ENCODE measurements around the gene NFU1.

Gene NFU1

DNA sequence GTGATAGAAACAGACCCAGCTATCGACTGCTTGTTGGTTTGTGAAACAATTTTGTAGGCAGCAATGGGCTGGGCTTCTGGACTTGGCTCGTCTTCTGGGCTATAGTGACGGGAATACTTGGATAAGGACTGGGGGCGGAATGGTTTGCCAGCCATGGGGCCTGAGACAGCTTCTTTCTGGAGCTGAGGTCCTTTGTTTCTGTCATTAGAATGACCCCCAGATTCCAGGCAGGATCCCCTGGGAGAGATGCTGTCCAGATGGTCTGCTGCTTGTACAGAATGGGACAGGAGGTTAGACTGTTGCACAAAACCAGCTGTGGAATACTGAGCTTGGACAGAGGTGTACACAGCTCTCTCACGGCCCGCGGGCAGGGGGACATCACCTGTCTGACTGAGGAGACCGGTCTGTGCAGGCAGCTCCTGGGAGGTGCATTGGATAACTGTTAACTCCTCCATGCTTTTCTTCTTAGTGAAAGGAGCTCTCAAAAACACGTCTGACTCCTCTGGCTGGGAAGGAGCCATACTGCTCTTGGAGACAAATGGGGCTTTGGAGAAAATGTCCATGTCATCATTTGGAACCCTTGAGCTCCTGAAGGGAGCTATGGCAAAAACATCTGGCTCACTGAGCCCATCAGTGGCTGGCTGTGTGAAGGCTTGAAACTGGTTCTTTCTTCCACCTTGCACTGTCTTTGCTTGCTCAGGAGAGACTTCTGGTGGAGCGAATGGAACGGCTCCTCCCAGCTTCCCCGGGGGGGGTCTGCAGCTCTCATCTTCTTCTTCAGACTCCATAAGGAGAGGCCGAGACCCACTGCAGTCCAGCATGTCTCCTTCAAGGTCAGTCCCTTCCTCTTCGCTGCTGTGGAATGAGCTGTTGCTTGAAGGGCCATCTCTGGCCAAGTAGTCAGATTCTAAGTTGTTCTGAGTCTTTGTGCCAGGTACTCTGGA is 28.6 kb upstream of the NFU1 start:
- Histone ChIP-seq H3K36me3 (ENCODE audit: insufficient read depth, low read length) (peaks cover 33% of the 10 kb centered on the region), H3K4me3 (ENCODE audit: low read length) (no peak overlapping the region), H3K27me3 (ENCODE audit: control insufficient read depth, insufficient read depth, low read length) (no peaks in the 10 kb centered on the region), H3K9me3 (replicated peaks; ENCODE audit: low read length) (no peaks in the 10 kb centered on the region), H3K9ac (ENCODE audit: low read depth, low read length) (no peak overlapping the region), H3K4me2 (ENCODE audit: low read length) (no peak overlapping the region), H3K4me1 (ENCODE audit: control insufficient read depth, insufficient read depth, low read length) (no peaks in the 10 kb centered on the region)

DNA sequence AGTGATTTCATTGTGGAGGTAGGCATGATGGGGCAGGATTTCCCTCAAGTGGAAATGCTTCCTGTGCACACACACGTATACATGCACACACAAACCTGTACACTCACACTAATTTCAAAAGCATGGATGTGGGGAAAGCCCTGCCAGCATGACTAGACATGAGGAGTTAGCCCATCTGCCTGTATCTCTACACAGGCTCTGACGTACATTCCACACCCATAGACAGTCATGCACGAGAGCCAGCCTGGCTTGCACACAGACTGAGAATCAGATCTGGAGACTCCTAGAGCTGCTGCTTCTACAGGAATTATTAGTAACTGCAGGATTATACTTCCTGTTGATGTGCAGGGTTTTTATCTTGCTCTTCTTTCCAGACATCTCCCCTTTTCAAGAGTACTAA is 27.3 kb upstream of the NFU1 start:
- H3K36me3 ChIP-seq (ENCODE audit: insufficient read depth, low read length), result peaks cover 29% of the 10 kb centered on the region
- H3K9me3 ChIP-seq (replicated peaks; ENCODE audit: low read length), result no peaks in the 10 kb centered on the region
- no peak overlapping the region for H3K4me2 ChIP-seq (ENCODE audit: low read length)
- H3K4me3 ChIP-seq (ENCODE audit: low read length), result no peak overlapping the region
- H3K9ac ChIP-seq (ENCODE audit: low read depth, low read length), result no peak overlapping the region
- no peaks in the 10 kb centered on the region for H3K27me3 ChIP-seq (ENCODE audit: control insufficient read depth, insufficient read depth, low read length)
- H3K4me1 ChIP-seq (ENCODE audit: control insufficient read depth, insufficient read depth, low read length), result no peaks in the 10 kb centered on the region

DNA sequence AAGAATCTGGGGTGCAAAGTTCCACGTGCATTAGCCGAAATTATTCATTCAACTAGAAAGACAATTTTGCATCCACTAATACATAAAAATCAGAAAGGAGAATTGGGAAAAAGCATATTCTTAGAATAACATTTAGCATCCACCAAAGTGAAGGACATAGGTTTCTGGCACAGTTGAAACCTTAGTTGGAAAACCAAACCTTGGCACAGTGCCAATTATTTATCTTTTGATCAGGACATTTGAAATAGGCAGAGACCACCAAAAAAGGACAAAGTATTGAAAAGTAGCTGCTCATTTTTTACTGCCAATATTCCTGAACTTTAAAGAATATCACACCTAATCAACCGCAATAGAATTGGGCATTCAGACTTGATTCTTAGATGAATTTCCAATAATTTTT is 25.5 kb upstream of the NFU1 start:
- H3K9ac ChIP-seq (ENCODE audit: low read depth, low read length), result no peak overlapping the region

DNA sequence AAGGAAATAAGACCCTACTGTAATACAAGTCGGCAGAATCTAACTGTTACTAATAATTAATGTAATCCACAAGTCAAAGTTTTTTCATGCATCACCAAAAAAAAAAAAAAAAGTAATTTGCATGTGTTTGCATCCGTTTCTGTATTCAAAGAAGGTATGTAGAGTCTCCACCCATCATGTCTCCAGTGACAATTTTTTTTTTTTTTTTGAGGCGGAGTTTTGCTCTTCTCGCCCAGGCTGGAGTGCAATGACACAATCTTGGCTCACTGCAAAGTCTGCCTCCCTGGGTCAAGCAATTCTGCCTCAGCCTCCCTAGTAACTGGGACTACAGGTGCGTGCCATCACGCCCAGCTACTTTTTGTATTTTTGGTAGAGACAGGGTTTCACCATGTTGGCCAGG is 24.2 kb upstream of the NFU1 start:
- Histone ChIP-seq H3K9me3 (replicated peaks; ENCODE audit: low read length) (no peaks in the 10 kb centered on the region), H3K4me2 (ENCODE audit: low read length) (no peak overlapping the region)

More for the DNA sequence above, 25.5 kb upstream of the NFU1 start:
- H3K36me3 ChIP-seq (ENCODE audit: insufficient read depth, low read length), result peaks cover 29% of the 10 kb centered on the region
- H3K4me1 ChIP-seq (ENCODE audit: control insufficient read depth, insufficient read depth, low read length), result no peaks in the 10 kb centered on the region
- H3K9me3 ChIP-seq (replicated peaks; ENCODE audit: low read length), result no peaks in the 10 kb centered on the region
- no peaks in the 10 kb centered on the region for H3K27me3 ChIP-seq (ENCODE audit: control insufficient read depth, insufficient read depth, low read length)
- H3K4me2 ChIP-seq (ENCODE audit: low read length), result no peak overlapping the region
- no peak overlapping the region for H3K4me3 ChIP-seq (ENCODE audit: low read length)

DNA sequence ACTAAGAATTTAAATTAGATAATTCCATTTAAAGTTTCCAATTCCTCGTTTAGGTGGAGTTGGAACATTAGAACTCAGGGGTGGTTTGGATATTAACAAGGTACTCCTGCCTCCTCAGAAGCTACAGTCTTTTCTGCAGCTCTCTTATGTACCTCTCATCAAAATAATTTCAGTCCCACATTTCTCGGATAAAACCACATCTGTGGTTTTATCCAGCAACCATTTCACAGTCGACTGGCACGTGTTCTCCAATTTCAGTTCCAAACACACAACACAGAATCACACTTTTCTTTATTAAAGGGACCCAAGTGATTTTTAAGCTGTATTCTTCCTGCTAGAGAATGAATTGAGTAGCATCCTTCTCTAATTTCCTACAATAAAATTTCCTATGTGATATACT is 22.7 kb upstream of the NFU1 start:
- Histone ChIP-seq H3K27me3 (ENCODE audit: control insufficient read depth, insufficient read depth, low read length) (no peaks in the 10 kb centered on the region), H3K4me3 (ENCODE audit: low read length) (no peak overlapping the region), H3K4me1 (ENCODE audit: control insufficient read depth, insufficient read depth, low read length) (no peaks in the 10 kb centered on the region), H3K36me3 (ENCODE audit: insufficient read depth, low read length) (peaks cover 9% of the 10 kb centered on the region), H3K9ac (ENCODE audit: low read depth, low read length) (no peak overlapping the region), H3K9me3 (replicated peaks; ENCODE audit: low read length) (no peaks in the 10 kb centered on the region), H3K4me2 (ENCODE audit: low read length) (no peak overlapping the region)

More for the DNA sequence above, 24.2 kb upstream of the NFU1 start:
- no peak overlapping the region for H3K9ac ChIP-seq (ENCODE audit: low read depth, low read length)
- H3K4me1 ChIP-seq (ENCODE audit: control insufficient read depth, insufficient read depth, low read length), result no peaks in the 10 kb centered on the region
- no peaks in the 10 kb centered on the region for H3K27me3 ChIP-seq (ENCODE audit: control insufficient read depth, insufficient read depth, low read length)
- H3K36me3 ChIP-seq (ENCODE audit: insufficient read depth, low read length), result peaks cover 19% of the 10 kb centered on the region
- H3K4me3 ChIP-seq (ENCODE audit: low read length), result no peak overlapping the region

DNA sequence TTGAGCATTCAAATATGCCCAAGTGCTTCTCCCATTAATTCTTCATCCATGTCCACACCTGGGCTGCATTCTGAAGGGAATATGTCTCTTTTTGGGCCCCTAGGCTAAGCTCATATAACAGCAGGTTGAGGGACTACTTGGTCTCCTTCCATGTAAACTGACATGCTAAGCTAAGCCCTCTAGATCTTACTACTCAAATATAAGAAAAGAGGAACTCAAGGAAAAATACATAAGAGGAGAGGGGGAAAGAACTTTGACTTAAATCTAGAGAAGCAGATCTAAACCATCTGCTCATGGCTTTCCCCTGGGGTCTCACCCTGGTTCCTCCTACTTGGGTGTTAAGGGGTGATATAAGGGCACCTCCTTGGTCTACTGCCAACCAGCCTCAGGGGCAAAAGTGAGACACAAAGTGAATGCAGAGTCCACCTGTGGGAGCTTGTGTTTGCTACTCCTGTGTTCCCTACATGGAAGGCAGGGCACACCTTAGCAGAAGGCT is 19.8 kb upstream of the NFU1 start:
- Histone ChIP-seq H3K9ac (ENCODE audit: low read depth, low read length) (no peak overlapping the region), H3K27me3 (ENCODE audit: control insufficient read depth, insufficient read depth, low read length) (no peaks in the 10 kb centered on the region), H3K9me3 (replicated peaks; ENCODE audit: low read length) (no peaks in the 10 kb centered on the region), H3K4me1 (ENCODE audit: control insufficient read depth, insufficient read depth, low read length) (no peaks in the 10 kb centered on the region), H3K36me3 (ENCODE audit: insufficient read depth, low read length) (no peaks in the 10 kb centered on the region), H3K4me2 (ENCODE audit: low read length) (no peak overlapping the region), H3K4me3 (ENCODE audit: low read length) (no peak overlapping the region)

DNA sequence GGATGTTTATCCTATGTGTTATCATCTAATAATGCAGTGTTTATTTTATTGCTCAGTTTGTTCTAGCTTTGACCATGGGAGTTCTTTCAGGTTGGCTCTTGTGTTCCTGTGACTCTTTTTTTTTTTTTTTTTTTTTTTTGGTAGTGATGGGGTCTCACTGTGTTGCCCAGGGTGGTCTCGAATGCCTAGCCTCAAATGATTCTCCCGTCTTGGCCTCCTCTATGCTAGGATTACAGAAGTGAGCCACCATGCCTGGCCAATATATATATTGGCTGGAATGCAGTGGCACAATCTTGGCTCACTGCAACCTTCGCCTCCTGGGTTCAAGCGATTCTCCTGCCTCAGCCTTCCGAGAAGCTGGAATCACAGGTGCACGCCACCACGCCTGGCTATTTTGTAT is 18.9 kb upstream of the NFU1 start:
- H3K9ac ChIP-seq (ENCODE audit: low read depth, low read length), result no peak overlapping the region
- no peaks in the 10 kb centered on the region for H3K27me3 ChIP-seq (ENCODE audit: control insufficient read depth, insufficient read depth, low read length)
- H3K4me3 ChIP-seq (ENCODE audit: low read length), result no peak overlapping the region
- no peak overlapping the region for H3K4me2 ChIP-seq (ENCODE audit: low read length)
- H3K36me3 ChIP-seq (ENCODE audit: insufficient read depth, low read length), result no peaks in the 10 kb centered on the region
- no peaks in the 10 kb centered on the region for H3K9me3 ChIP-seq (replicated peaks; ENCODE audit: low read length)
- H3K4me1 ChIP-seq (ENCODE audit: control insufficient read depth, insufficient read depth, low read length), result no peaks in the 10 kb centered on the region

DNA sequence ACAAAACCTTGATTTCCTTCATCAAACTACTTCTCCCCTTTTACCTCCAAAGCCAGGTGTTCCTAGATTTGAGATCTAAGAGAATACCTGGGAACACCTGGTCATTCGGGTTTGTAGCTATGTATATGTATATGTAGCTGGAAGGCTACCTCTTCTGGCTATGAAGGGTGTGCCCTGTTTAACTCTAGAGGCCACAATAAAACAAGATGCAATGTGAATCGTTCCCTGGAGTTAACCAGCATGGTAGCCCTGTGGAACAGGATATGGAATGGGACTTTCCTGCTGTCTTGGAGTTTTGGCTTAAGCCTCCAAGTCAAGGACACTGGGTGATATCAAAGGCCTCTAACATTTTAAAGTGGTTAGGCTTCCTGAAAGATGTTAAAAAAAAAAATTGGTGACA is 17.7 kb upstream of the NFU1 start:
- Histone ChIP-seq H3K27me3 (ENCODE audit: control insufficient read depth, insufficient read depth, low read length) (no peaks in the 10 kb centered on the region), H3K36me3 (ENCODE audit: insufficient read depth, low read length) (no peaks in the 10 kb centered on the region), H3K4me3 (ENCODE audit: low read length) (no peak overlapping the region), H3K4me1 (ENCODE audit: control insufficient read depth, insufficient read depth, low read length) (no peaks in the 10 kb centered on the region), H3K9me3 (replicated peaks; ENCODE audit: low read length) (no peaks in the 10 kb centered on the region), H3K9ac (ENCODE audit: low read depth, low read length) (no peak overlapping the region), H3K4me2 (ENCODE audit: low read length) (no peak overlapping the region)

DNA sequence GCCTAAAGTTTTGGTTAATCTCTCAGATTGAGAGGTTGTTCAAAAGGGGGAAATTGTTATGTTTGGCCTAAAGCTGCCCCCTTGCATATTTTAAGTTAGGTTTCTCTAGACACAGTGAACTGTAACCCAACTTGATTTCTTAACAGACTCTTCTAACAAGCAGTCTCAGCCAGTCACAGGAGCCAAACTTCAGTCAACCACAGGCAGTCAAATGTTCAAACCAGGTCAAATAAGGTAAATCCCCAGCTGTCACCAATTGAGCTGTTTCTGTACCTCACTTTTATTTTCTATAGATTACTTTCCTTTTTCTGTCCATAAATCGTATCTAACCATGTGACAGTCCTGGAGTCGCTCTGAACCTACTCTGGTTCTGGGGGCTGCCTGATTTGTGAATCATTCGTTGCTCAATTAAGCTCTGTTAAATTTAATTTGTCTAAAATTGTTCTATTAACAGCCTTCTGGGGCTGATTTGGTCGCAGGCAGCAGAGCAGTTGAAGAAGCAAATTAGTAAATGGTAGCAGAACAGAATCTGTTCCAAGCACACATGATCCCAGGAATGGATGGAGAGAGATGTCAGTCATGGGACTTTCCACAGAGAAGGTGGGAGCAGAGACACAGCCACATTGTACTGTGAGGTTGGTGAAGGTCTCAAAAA is 16.4 kb upstream of the NFU1 start:
- H3K27me3 ChIP-seq (ENCODE audit: control insufficient read depth, insufficient read depth, low read length), result no peaks in the 10 kb centered on the region
- H3K36me3 ChIP-seq (ENCODE audit: insufficient read depth, low read length), result no peaks in the 10 kb centered on the region
- no peaks in the 10 kb centered on the region for H3K9me3 ChIP-seq (replicated peaks; ENCODE audit: low read length)
- no peak overlapping the region for H3K4me2 ChIP-seq (ENCODE audit: low read length)
- no peaks in the 10 kb centered on the region for H3K4me1 ChIP-seq (ENCODE audit: control insufficient read depth, insufficient read depth, low read length)
- no peak overlapping the region for H3K9ac ChIP-seq (ENCODE audit: low read depth, low read length)
- H3K4me3 ChIP-seq (ENCODE audit: low read length), result no peak overlapping the region

DNA sequence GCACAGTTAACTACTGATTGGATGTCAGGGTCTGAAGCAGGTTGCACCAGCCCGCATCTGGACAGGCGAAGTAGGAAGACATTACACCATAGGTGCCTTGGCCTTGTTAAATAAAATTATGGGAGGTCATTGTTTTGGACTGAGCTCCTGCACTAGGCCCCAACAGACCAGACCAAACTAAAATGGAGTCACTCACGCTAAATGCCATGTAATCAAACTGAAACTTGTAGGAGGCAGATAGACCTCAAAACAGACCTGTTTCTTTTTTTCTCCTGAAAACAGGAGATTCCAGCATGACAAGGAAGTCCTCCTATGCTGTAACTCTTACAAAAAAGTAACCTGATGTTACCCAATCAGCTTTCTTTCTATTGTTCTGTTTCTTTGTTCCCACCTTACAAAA is 15.5 kb upstream of the NFU1 start:
- no peak overlapping the region for H3K9ac ChIP-seq (ENCODE audit: low read depth, low read length)
- H3K27me3 ChIP-seq (ENCODE audit: control insufficient read depth, insufficient read depth, low read length), result no peaks in the 10 kb centered on the region
- no peaks in the 10 kb centered on the region for H3K4me1 ChIP-seq (ENCODE audit: control insufficient read depth, insufficient read depth, low read length)
- H3K36me3 ChIP-seq (ENCODE audit: insufficient read depth, low read length), result no peaks in the 10 kb centered on the region
- no peaks in the 10 kb centered on the region for H3K9me3 ChIP-seq (replicated peaks; ENCODE audit: low read length)
- H3K4me2 ChIP-seq (ENCODE audit: low read length), result no peak overlapping the region
- no peak overlapping the region for H3K4me3 ChIP-seq (ENCODE audit: low read length)

DNA sequence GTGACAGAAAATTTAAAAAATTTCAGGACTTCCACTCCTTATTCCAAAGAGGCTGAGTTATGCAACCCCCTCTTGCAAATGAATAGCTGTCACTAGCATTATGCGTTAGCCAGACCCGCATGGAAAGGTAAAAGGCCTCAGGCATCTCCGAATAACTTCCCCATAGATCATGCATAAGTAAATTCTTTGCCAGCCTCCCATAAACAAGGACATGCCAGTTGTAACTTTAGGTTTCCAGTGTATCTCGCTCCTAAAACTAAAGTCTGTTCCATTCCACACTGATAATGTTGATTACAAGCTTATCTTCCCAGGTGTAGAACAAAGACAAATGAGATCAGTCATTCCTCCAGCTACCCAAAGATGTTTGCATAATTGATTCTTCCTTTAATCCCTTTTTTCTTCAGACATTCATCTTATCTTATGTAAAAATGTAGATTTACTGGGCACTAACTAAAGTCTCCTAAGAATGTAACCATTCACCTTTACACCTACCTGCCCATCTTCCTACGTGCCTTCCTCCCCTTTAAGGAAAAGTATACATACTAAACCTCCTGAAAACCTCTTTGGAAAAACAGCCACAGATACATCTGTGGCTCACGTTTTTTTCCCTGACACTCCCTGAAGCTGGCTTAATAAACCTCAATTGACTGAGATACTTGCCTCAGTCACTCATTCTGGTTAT is 13.6 kb upstream of the NFU1 start:
- no peak overlapping the region for H3K4me2 ChIP-seq (ENCODE audit: low read length)
- no peaks in the 10 kb centered on the region for H3K36me3 ChIP-seq (ENCODE audit: insufficient read depth, low read length)
- no peak overlapping the region for H3K9ac ChIP-seq (ENCODE audit: low read depth, low read length)
- no peaks in the 10 kb centered on the region for H3K4me1 ChIP-seq (ENCODE audit: control insufficient read depth, insufficient read depth, low read length)
- no peaks in the 10 kb centered on the region for H3K9me3 ChIP-seq (replicated peaks; ENCODE audit: low read length)
- no peak overlapping the region for H3K4me3 ChIP-seq (ENCODE audit: low read length)
- H3K27me3 ChIP-seq (ENCODE audit: control insufficient read depth, insufficient read depth, low read length), result no peaks in the 10 kb centered on the region
